ENCODE results near the gene SIPA1L3. TPM values are rescaled to one million over a fixed set of nuclear protein-coding genes. Genes with fewer than 3 reads are reported as not detected.

Gene SIPA1L3
- total and polyA plus RNA-seq, 10 of the 15 experiments (the other 5 are each of a cell fraction or from before 2014, with no cell fraction given), result 0.24 to 66.2 (median 19.1) TPM

DNA sequence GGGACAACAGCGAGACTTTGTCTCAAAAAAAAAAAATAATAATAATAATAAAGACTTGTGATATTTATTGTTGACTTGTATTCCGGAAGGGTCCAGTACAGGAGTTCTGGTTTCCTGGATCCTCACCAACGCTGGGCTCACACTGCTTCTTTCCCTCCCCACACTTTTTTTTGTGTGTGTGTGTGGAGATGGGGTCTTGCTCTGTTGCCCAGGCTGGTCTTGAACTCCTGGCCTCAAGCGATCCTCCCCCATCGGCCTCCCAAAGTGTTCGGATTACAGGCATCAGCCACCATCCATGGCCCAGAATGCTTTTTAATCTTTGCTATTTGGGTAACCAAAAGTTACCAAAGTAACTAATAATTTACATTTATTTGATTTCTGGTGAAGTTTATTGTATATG is 39.1 kb downstream of the SIPA1L3 start:
- Histone ChIP-seq H3K79me2 (ENCODE audit: control insufficient read depth, insufficient read depth, low read length) (peaks cover 54% of the 10 kb centered on the region), H3K9ac (ENCODE audit: control insufficient read depth, insufficient read depth, low read length) (no peak overlapping the region), H3K36me3 (ENCODE audit: control insufficient read depth in 2 of 2, insufficient read depth in 2 of 2, low read length in 1 of 2) (peaks cover 6 to 15% of the 10 kb centered on the region in 2 experiments; a peak in 3 of 4 replicates), H2AFZ (ENCODE audit: control insufficient read depth, low read depth, low read length) (no peak overlapping the region), H3K4me1 (ENCODE audit: control insufficient read depth, insufficient read depth, low read length) (peaks cover 10% of the 10 kb centered on the region), H4K20me1 (ENCODE audit: control insufficient read depth, insufficient read depth) (no peaks in the 10 kb centered on the region; the same call in 1 of the 2 replicates), H3K27ac (ENCODE audit: control insufficient read depth, insufficient read depth) (no peak overlapping the region), H3K27me3 (replicated peaks in 1 of 2; ENCODE audit: control insufficient read depth in 2 of 2, insufficient read depth in 2 of 2, low read length in 1 of 2) (no peaks in the 10 kb centered on the region), H3K4me3 (no peak overlapping the region), H3K9me3 (replicated peaks; ENCODE audit: control insufficient read depth, insufficient read depth, low read length) (no peaks in the 10 kb centered on the region; the same call in 2 of the 3 replicates), H3K4me2 (ENCODE audit: control insufficient read depth, insufficient read depth) (no peak overlapping the region)
- DNase-seq (ENCODE audit: low read depth, low spot score), result no peak
- ChIA-PET RAD21 (ENCODE audit: unreplicated experiment) (no interaction called here), SMC1A (ENCODE audit: uncharacterized antibody, unreplicated experiment) (no interaction called here), CTCF (interaction anchor here (1.3 kb wide), 1 partner anchor 14 kb away, joined by 3 read pairs; no protein-coding TSS in a partner anchor), POLR2A (interaction anchor here (0.6 kb wide), 1 partner anchor 230 kb away, joined by 3 read pairs; no protein-coding TSS in a partner anchor)
- intact Hi-C loops (cut with micrococcal nuclease; ENCODE audit: unreplicated experiment) (no loop called here), in situ Hi-C loops (cut with MboI) (no loop called here)
- BruUV-seq (replicated peaks), result no TSS peak
- ATAC-seq, result no peak
- FAIRE-seq, result no peak
- no peak for TF ChIP-seq MYC (IDR thresholded peaks at IDR 0.05; ENCODE audit: insufficient read depth, insufficient read length, insufficient replicate concordance, low read length, severe bottlenecking)
- TF ChIP-seq ETV6 (conservative IDR thresholded peaks at IDR 0.05 in 1 of 2, IDR thresholded peaks at IDR 0.05 in 1 of 2; ENCODE audit: borderline replicate concordance in 1 of 2, low read depth in 1 of 2), result no peak
- no peak for TF ChIP-seq NFYA (IDR thresholded peaks at IDR 0.05; ENCODE audit: borderline replicate concordance, low read depth, low read length)
- TF ChIP-seq ZSCAN29 (IDR thresholded peaks at IDR 0.05), result no peak
- no peak for TF ChIP-seq MEF2A (IDR thresholded peaks at IDR 0.05; ENCODE audit: insufficient read depth, low read depth, low read length)
- 100% methylated on average over 6 of the region's 6 CpGs for WGBS (ENCODE audit: insufficient coverage, insufficient replicate concordance, low lambda C conversion rate, missing lambda C conversion rate)

DNA sequence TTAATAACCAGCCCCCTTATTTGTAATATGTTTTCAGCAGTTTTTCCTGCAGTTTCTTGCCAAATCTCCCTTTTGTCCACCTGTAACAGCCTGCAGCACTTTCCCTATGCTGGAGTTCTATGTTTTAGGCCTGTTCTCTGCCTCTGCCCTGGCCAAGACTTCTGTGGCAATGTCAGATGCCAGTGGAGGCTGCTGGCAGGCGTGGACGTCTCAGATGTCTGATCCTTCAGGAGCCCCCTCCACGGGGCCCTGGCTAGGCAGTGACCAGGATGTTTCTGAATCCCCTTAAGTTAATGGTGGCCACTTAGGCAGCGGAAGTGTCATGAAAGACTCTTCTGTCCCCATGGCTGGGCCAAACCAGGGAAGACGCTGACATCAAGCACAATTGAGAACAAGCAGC is 40.8 kb downstream of the SIPA1L3 start:
- ChIA-PET POLR2A (no interaction called here), CTCF (interaction anchor here (0.9 kb wide), 1 partner anchor 14 kb away, joined by 4 read pairs; no protein-coding TSS in a partner anchor), RAD21 (ENCODE audit: unreplicated experiment) (no interaction called here), SMC1A (ENCODE audit: uncharacterized antibody, unreplicated experiment) (no interaction called here)
- Histone ChIP-seq H3K4me1 (ENCODE audit: control insufficient read depth, insufficient read depth, low read length) (peaks cover 16% of the 10 kb centered on the region), H3K27ac (ENCODE audit: control insufficient read depth, insufficient read depth) (no peak overlapping the region), H3K9me3 (replicated peaks; ENCODE audit: control insufficient read depth, insufficient read depth, low read length) (no peaks in the 10 kb centered on the region; the same call in 2 of the 3 replicates), H3K9ac (ENCODE audit: control insufficient read depth, insufficient read depth, low read length) (no peak overlapping the region), H3K27me3 (replicated peaks in 1 of 2; ENCODE audit: control insufficient read depth in 2 of 2, insufficient read depth in 2 of 2, low read length in 1 of 2) (no peaks in the 10 kb centered on the region), H3K79me2 (ENCODE audit: control insufficient read depth, insufficient read depth, low read length) (peaks cover 56% of the 10 kb centered on the region), H3K4me2 (ENCODE audit: control insufficient read depth, insufficient read depth) (no peak overlapping the region), H4K20me1 (ENCODE audit: control insufficient read depth, insufficient read depth) (no peaks in the 10 kb centered on the region; the same call in 1 of the 2 replicates), H3K4me3 (no peak overlapping the region), H2AFZ (ENCODE audit: control insufficient read depth, low read depth, low read length) (no peak overlapping the region), H3K36me3 (ENCODE audit: control insufficient read depth in 2 of 2, insufficient read depth in 2 of 2, low read length in 1 of 2) (peaks cover 6 to 12% of the 10 kb centered on the region in 2 experiments; a peak in 3 of 4 replicates)
- ATAC-seq, result no peak
- intact Hi-C loops (cut with micrococcal nuclease; ENCODE audit: unreplicated experiment), result no loop called here
- in situ Hi-C loops (cut with MboI), result no loop called here
- WGBS (ENCODE audit: insufficient coverage, insufficient replicate concordance, low lambda C conversion rate, missing lambda C conversion rate), result over 99% methylated on average over 5 of the region's 5 CpGs
- no peak for FAIRE-seq
- DNase-seq (ENCODE audit: low read depth, low spot score), result no peak
- no TSS peak for BruUV-seq (replicated peaks)
- TF ChIP-seq NFYB (IDR thresholded peaks at IDR 0.05; ENCODE audit: insufficient read depth, low read depth, low read length), result no peak
- no peak for TF ChIP-seq SREBF1 (IDR thresholded peaks at IDR 0.05; ENCODE audit: low read length)
- TF ChIP-seq STAT3 (IDR thresholded peaks at IDR 0.05; ENCODE audit: low read depth, low read length), result no peak
- no peak for TF ChIP-seq HDAC2 (IDR thresholded peaks at IDR 0.05)
- TF ChIP-seq CBX3 (IDR thresholded peaks at IDR 0.05; ENCODE audit: borderline replicate concordance, low read depth), result no peak
- TF ChIP-seq, protein P1, sequence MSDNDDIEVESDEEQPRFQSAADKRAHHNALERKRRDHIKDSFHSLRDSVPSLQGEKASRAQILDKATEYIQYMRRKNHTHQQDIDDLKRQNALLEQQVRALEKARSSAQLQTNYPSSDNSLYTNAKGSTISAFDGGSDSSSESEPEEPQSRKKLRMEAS (IDR thresholded peaks at IDR 0.05; ENCODE audit: low read depth, low read length), result no peak
- no peak for TF ChIP-seq MYC (IDR thresholded peaks at IDR 0.05; ENCODE audit: insufficient read depth, insufficient read length, insufficient replicate concordance, low read length, severe bottlenecking)
- TF ChIP-seq ZNF274 (IDR thresholded peaks at IDR 0.05; ENCODE audit: insufficient read depth, insufficient read length), result no peak
- TF ChIP-seq SP1 (IDR thresholded peaks at IDR 0.05; ENCODE audit: low read depth, low read length), result no peak
- no peak for TF ChIP-seq TAF1 (IDR thresholded peaks at IDR 0.05; ENCODE audit: borderline replicate concordance, low read depth, low read length)
- TF ChIP-seq CEBPZ (IDR thresholded peaks at IDR 0.05; ENCODE audit: low read depth, low read length), result no peak

All from GM12878 (cell line).